Left lung (tissue), 10 donors: ENCODE measurements around the gene NDC1. TPM values are rescaled to one million over a fixed set of nuclear protein-coding genes. Genes with fewer than 3 reads are reported as not detected.
"Not testable (repeated sequence)": the region's sequence is repeated elsewhere in the genome, so short reads cannot be mapped to it uniquely, and the experiment has no call there.

Experiments
- ATAC-seq: fragments of 200-7000 bp; cut with Tn5 transposase; one replicate; pipeline ENCODE4 v1.9.1; 2020; ENCODE audit warnings: moderate library complexity
- DNase-seq, 4 donors: peaks; one replicate each; pipeline ENCODE4 v3.0.0-alpha.2; 2013 to 2020
- H3K27ac ChIP-seq, 2 donors: fragments of 200-600 bp; sonication (generic) in 1 of 2; one replicate each; pipeline versions ENCODE4 v1.5.0 to v1.8.0; 2020 to 2021
- H3K27me3 ChIP-seq, 2 donors: fragments of 200-600 bp; sonication (generic) in 1 of 2; one replicate each; pipeline versions ENCODE4 v1.5.0 to v1.8.0; 2020 to 2021
- H3K36me3 ChIP-seq, 2 donors: fragments of 200-600 bp; sonication (generic) in 1 of 2; one replicate each; pipeline versions ENCODE4 v1.5.0 to v1.8.0; 2020 to 2021
- H3K4me1 ChIP-seq, 2 donors: fragments of 200-600 bp; one replicate each; pipeline ENCODE4 v1.8.0; 2021
- H3K4me3 ChIP-seq, 2 donors: fragments of 200-600 bp; sonication (generic) in 1 of 2; one replicate each; pipeline versions ENCODE4 v1.5.0 to v1.8.0; 2020 to 2021; ENCODE audit warnings: mild to moderate bottlenecking in 1 of 2
- H3K9me3 ChIP-seq, 2 donors: fragments of 200-600 bp; sonication (generic) in 1 of 2; one replicate each; pipeline versions ENCODE4 v1.5.0 to v1.8.0; 2020 to 2021
- intact Hi-C, 2 donors: fragments of 100-400 bp; cut with DNase I; formaldehyde crosslinking; loops; one replicate each; pipeline versions ENCODE4 v1.11.2 to v1.14.2; 2022
- polyA plus RNA-seq, 6 donors: library from polyadenylated mRNA; unstranded; fragments of 120-200 nt; gene quantifications; one replicate each; pipeline ENCODE4 v1.2.1, GENCODE V29; 2013; ENCODE audit not compliant: insufficient read length in 6 of 6
- total RNA-seq, 2 donors: library from RNA; stranded (reverse); fragmentation: NEBNext Ultra II Directional; extraction: Animal tissue kit (Norgen Biotek cat#: 25700); gene quantifications; one replicate each; pipeline ENCODE4 v1.2.1, GENCODE V29; 2021
- TF ChIP-seq, protein P1 (sequence below), 2 donors: fragments of 200-600 bp; sonication (generic) in 1 of 2; IDR thresholded peaks; one replicate each; pipeline versions ENCODE4 v1.5.0 to v1.8.0; 2021; ENCODE audit warnings: antibody characterized with exemption in 2 of 2
- donor health status: DM: no; HTN: yes; CAD: no.
- donor health status: DM: no; HTN: no; CAD: no.

The NDC1 gene
- total and polyA plus RNA-seq, 8 donors: 9.1 to 27.4 (median 20.6) TPM

DNA sequence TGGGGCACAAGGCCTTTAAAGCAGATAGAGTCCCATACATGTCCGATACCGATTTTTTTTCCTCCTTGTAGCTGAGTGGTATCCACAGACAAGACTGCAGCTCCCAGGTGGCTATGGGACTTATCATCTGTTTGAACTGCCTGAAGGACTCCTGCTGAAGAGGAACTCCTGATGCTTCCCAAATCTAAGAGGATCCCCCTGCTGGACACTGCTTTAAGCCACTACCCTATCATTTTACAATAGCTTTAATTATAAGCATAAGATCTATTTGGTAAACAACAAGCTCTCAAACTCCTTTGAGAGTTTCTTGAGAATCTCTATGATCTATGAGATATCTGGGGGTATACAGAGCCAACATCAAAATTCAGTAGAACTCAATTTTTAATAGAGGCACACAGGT lies 11.7 kb downstream of the NDC1 start:
- intact Hi-C loops: no loop called here
- H3K36me3 ChIP-seq: peaks cover 0 to 55% of the 10 kb centered on the region in 2 donors
- no peaks in the 10 kb centered on the region for H3K27me3 ChIP-seq
- H3K9me3 ChIP-seq: no peaks in the 10 kb centered on the region
- H3K4me1 ChIP-seq: no peaks in the 10 kb centered on the region
- DNase-seq (no peak), ATAC-seq (no peak)
- TF ChIP-seq, protein P1, sequence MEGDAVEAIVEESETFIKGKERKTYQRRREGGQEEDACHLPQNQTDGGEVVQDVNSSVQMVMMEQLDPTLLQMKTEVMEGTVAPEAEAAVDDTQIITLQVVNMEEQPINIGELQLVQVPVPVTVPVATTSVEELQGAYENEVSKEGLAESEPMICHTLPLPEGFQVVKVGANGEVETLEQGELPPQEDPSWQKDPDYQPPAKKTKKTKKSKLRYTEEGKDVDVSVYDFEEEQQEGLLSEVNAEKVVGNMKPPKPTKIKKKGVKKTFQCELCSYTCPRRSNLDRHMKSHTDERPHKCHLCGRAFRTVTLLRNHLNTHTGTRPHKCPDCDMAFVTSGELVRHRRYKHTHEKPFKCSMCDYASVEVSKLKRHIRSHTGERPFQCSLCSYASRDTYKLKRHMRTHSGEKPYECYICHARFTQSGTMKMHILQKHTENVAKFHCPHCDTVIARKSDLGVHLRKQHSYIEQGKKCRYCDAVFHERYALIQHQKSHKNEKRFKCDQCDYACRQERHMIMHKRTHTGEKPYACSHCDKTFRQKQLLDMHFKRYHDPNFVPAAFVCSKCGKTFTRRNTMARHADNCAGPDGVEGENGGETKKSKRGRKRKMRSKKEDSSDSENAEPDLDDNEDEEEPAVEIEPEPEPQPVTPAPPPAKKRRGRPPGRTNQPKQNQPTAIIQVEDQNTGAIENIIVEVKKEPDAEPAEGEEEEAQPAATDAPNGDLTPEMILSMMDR (IDR thresholded peaks at IDR 0.05): no peak
- no peak overlapping the region for H3K27ac ChIP-seq
- no peak overlapping the region for H3K4me3 ChIP-seq

DNA sequence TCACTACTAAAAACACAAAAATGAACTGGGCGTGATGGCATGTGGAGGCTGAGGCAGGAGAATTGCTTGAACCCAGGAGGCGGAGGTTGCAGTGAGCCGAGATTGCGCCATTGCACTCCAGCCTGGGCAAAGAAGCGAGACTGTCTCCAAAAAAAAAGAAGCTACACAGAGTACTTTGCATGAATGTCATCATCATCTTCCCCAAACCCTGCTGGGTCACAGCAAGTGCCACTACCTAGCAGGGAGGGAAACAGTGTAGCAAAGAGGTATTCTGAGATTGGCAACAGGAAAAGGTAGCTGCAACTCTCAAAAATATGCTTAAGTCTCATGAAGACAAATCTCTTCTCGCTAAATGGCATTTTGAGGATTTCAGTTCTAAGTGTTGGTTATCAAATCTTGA lies 12.8 kb downstream of the NDC1 start:
- Histone ChIP-seq H3K36me3 (peaks cover 0 to 56% of the 10 kb centered on the region in 2 donors), H3K9me3 (no peaks in the 10 kb centered on the region), H3K4me1 (no peaks in the 10 kb centered on the region), H3K27me3 (no peaks in the 10 kb centered on the region), H3K4me3 (no peak overlapping the region), H3K27ac (no peak overlapping the region)
- TF ChIP-seq, protein P1 (IDR thresholded peaks at IDR 0.05): no peak
- no peak for DNase-seq
- intact Hi-C loops: no loop called here
- no peak for ATAC-seq

DNA sequence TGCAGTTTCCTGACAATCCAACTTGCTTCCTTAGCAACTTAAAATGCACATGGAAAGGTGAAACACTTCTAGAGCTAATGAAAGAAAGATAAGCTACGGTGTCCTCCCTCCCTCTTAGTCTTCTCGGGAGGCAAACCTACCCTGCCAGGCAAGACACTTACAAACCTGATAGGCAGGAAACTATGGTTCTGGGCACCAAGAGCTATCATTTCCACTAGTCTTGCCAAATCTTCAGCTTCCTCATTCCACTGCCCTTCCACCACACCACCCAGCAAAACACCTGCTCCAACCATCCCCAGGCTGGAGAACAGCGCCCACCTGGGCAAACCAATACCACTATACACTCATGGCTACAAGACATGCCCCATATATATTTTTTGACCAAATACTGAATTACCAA lies 15.2 kb downstream of the NDC1 start:
- Histone ChIP-seq H3K4me1 (no peaks in the 10 kb centered on the region), H3K4me3 (no peak overlapping the region), H3K27me3 (no peaks in the 10 kb centered on the region), H3K27ac (no peak overlapping the region), H3K9me3 (no peaks in the 10 kb centered on the region), H3K36me3 (peaks cover 0 to 60% of the 10 kb centered on the region in 2 donors)
- ATAC-seq: no peak
- intact Hi-C loops: no loop called here
- no peak for DNase-seq
- TF ChIP-seq, protein P1 (IDR thresholded peaks at IDR 0.05): no peak

DNA sequence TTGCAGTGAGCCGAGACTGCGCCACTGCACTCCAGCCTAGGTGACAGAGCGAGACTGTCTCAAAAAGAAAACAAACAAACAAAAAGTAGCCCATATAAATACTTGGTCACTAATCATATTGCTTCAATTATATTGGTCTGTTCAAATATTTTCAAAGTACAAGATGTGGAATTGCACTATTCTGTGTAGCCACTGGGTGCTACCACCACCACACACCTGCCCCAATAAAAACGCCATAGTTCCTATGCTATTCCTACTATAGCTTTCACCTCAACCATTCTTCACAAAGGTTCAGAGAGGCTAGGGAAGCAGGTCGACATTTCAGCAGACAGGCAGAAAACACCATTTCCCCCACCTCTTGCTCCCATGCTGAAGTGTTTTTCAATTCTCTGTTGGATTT lies 16.7 kb downstream of the NDC1 start:
- Histone ChIP-seq H3K27ac (no peak overlapping the region), H3K9me3 (no peaks in the 10 kb centered on the region), H3K27me3 (no peaks in the 10 kb centered on the region), H3K4me1 (no peaks in the 10 kb centered on the region), H3K36me3 (peaks cover 0 to 68% of the 10 kb centered on the region in 2 donors), H3K4me3 (no peak overlapping the region)
- TF ChIP-seq, protein P1 (IDR thresholded peaks at IDR 0.05): no peak
- DNase-seq: no peak
- no peak for ATAC-seq
- intact Hi-C loops: no loop called here

DNA sequence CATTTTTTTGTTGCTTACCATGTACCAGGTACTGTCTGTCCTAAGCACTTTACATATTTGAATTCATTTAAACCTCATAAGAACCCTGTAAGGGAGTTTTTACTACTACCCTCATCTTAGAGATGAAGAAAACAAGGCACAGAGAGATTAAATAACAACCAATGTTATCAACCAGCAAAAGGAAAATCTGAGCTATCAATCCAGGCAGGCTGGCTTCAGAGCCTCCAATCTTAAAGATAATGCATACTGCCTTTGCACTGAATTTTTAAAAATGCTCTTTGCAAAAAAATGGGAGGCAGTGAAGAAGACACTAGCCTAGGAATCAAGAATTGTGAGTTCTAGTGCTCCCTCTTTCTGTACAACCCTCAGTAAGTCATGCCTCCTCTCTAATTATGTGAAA lies 18.7 kb downstream of the NDC1 start:
- Histone ChIP-seq H3K9me3 (no peaks in the 10 kb centered on the region), H3K27me3 (no peaks in the 10 kb centered on the region), H3K4me3 (no peak overlapping the region), H3K4me1 (no peaks in the 10 kb centered on the region), H3K27ac (no peak overlapping the region), H3K36me3 (peaks cover 0 to 59% of the 10 kb centered on the region in 2 donors)
- ATAC-seq: no peak
- TF ChIP-seq, protein P1 (IDR thresholded peaks at IDR 0.05): no peak
- DNase-seq: no peak
- intact Hi-C loops: no loop called here

DNA sequence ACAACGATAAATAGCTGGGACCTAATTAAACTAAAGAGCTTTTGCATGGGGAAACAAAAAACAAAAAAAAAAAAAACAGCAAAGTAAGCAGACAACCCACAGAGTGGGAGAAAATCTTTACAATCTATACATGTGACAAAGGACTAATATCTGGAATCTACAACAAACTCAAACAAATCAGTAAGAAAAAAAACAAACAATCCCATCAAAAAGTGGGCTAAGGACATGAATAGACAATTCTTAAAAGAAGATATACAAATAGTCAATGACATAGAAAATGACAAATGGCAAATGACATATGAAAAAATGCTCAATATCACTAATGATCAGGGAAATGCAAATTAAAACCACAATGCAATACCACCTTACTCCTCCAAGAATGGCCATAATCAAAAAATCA lies 21.5 kb downstream of the NDC1 start:
- intact Hi-C loops, H3K27ac ChIP-seq, H3K9me3 ChIP-seq, ATAC-seq, H3K4me3 ChIP-seq, H3K27me3 ChIP-seq, H3K4me1 ChIP-seq, DNase-seq: not testable (repeated sequence)
- peaks cover 0 to 50% of the 10 kb centered on the region in 2 donors for H3K36me3 ChIP-seq

DNA sequence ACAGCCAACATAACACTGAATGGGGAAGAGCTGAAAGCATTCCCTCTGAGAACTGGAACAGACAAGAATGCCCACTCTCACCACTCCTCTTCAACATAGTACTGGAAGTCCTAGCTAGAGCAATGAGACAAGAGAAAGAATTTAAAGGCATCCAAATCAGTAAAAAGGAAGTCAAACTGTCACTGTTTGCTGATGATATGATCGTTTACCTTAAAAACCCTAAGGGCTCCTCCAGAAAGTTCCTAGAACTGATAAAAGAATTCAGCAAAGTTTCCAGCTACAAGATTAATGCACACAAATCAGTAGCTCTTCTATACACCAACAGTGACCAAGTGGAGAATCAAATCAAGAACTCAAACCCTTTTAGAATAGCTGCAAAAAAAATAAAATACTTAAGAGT lies 22.6 kb downstream of the NDC1 start:
- H3K27ac ChIP-seq, H3K4me1 ChIP-seq, DNase-seq, H3K27me3 ChIP-seq, intact Hi-C loops, H3K4me3 ChIP-seq, H3K9me3 ChIP-seq, ATAC-seq: not testable (repeated sequence)
- peaks cover 0 to 49% of the 10 kb centered on the region in 2 donors for H3K36me3 ChIP-seq
